NCI-H146 treated with DMSO at 0.1 percent for 48 hours (cell line): Measurements from ENCODE around the gene PADI1.
"Not testable (repeated sequence)": the region's sequence is repeated elsewhere in the genome, so short reads cannot be mapped to it uniquely, and the experiment has no call there.

Source experiments
- DNase-seq: peaks from one replicate; lab custom pipeline; 2025; ENCODE audit not compliant: unreplicated experiment; lab: John Stamatoyannopoulos, UW

Gene PADI1

DNA sequence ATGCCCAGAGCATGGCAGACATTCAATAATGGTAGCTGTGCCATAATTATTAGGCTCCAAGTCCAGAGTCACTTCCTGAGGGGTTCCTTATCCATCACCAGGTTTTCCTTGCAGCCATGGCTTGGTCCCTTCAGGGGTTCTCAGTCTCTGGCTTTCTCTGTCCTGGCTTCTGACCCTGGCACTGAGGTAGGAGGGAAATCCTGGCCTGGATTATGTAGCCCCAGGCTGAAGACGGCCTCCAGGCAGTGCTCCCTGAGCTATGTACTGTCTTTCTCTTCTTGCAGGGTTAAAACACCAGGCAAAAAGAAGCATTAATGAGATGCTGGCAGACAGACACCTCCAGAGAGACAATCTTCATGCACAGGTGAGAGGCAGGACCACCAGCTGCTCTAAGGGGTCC is 34.5 kb downstream of the PADI1 start:
- DNase-seq: peak; percentile 72

DNA sequence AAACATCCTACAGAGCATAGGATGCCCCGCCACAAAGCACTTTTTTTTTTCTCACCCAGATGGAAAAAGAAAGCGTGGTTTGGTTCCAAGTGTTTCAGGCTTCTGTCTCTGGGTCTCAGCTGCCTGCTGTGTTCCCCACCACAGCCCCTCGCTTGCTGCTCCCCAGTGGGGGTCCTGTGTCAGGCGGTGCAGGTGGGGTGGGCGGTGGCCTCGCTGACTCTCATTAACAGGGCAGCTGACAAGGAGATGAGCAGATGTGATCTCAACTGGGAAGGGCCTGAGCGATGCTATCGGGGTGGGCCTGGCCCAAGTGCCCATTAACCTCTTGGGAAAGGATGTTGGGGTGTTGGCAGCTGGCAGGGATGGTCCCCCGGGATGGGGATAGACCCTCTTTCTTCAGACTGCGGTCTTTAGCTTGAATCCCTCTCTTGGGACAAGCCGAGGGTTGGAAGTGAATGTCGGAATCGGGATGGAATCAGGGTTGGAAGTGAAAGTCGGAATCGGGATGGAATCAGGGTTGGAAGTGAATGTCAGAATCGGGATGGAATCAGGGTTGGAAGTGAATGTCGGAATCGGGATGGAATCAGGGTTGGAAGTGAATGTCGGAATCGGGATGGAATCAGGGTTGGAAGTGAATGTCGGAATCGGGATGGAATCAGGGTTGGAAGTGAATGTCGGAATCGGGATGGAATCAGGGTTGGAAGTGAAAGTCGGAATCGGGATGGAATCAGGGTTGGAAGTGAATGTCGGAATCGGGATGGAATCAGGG is 36.3 kb downstream of the PADI1 start:
- not testable (repeated sequence) for DNase-seq

DNA sequence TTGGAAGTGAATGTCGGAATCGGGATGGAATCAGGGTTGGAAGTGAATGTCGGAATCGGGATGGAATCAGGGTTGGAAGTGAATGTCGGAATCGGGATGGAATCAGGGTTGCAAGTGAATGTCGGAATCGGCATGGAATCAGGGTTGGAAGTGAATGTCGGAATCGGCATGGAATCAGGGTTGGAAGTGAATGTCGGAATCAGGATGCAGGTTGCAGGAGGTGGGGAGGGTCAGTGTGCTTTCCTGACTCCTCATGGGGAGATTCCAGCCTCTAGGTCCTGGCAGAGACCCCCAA is 36.8 kb downstream of the PADI1 start:
- not testable (repeated sequence) for DNase-seq

GRCh38 chr1:17243274-17243673 is 38.3 kb downstream of the PADI1 start:
- no peak for DNase-seq

DNA sequence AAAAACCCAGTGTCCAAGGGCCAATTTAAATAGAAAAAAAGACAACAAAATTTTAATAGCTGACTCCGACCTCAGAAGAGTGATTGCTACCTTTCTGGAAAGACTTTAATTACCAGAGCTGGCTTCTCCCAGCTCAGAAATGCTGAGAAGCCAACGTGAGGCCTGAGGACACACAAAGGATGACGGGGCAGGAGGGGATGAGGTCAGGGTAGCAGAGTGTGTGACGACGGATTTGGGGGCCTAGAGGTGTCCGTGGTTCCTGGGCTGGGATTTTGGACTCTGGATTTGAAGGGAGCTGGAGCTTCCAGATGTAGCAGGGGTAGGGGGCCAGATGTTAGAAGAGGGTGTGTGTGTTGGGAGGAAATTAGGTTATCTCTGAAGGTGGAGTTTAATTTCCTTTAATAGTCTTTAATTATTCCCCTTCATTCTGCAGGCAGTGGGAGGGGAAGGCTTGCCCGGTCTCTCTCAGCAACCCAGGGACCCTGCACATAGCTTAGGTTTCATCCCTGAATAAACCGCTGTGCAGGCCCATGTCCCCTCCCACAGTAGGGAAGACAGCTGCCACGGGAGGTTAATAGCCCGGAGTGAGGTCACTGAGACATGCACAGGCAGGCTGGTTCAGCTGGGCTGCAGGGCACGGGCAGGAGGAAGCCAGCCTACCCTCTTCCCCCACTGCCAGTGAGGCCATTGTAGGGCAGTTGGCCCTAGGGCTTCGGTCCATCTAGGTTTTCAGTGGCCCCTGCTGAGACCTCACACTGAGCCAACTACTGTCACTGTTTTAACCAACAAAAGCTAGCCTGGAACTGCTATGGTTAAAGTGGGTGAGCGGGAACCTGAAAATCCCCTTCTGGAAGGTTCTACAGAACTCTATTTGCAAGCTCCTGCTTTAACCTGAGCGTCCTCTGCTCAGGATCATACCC is 40.2 kb downstream of the PADI1 start:
- DNase-seq: peak; percentile 88

GRCh38 chr1:17245816-17246325 is 40.9 kb downstream of the PADI1 start:
- DNase-seq: no peak

DNA sequence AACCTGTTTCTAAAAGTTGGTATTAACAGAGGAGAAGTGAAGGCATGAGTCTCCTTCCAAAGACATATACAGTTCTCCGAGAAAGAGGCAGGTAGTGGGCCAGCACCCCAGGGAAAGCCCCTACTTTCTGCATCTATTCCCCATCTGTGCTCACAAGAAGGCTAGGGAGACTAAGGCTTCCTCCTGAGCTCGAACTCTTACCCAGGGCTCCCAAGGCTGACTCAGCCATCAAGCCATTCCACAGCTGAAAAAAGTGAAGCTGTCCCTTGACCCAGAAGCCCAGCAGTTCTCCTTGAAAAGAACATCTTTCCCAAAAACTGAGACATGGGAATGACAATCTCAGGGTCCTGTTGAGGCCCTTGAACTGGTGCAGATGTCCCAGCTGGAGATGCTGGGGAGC is 42.0 kb downstream of the PADI1 start:
- DNase-seq: no peak

DNA sequence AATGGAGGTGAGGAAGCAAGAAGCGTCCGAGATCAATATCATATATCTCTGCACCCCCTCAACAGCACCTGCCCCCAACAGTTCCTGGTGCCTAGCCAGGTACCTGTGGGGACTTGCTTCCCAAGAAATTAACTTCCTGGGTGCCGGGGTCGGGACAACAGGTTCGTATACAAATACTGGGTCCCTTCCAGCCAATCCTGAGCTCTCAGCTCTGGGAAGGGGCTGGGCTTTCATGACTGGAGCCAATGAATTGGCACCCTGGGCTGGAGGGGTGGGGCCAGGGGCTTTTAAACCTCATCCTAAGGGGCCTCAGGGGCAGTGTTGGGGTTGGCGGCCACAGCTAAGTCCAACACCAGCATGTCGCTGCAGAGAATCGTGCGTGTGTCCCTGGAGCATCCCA is 43.9 kb downstream of the PADI1 start, which contains the start of gene PADI3:
Gene PADI3, plus strand, starts transcription at position 318 of the 400 bp plus-strand sequence. Its CDS starts 40 bp downstream, at position 358.
- DNase-seq: no peak

DNA sequence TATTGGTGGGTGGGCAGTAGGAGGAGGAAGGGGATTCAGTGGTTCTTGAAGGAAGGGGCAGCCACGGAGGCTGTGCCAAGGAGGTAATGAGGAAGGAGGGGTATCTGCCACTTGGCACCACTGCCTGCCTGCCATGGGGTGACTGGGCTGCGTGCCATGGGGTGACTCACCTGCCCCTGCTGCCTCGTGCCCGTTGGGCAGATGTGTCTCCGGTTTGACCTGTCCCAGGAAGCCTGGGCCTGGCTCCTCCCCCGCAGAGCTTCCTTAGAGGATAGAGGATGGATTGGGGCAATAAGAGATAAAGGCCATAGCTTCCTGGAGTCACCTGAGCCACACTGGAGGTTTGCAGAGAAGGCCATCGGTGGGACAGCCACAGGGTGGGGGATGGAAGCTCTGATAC is 45.7 kb downstream of the PADI1 start:
- DNase-seq: no peak

GRCh38 chr1:17251246-17251645 is 46.3 kb downstream of the PADI1 start:
- DNase-seq: no peak

GRCh38 chr1:17251701-17252376 is 46.9 kb downstream of the PADI1 start:
- DNase-seq: no peak

- no peak for DNase-seq
These were observed 50.4 kb downstream of the PADI1 start for GRCh38 chr1:17255336-17255735.

GRCh38 chr1:17258116-17258757 is 53.3 kb downstream of the PADI1 start:
- DNase-seq: no peak

- DNase-seq: no peak
These were observed 53.8 kb downstream of the PADI1 start for GRCh38 chr1:17258758-17259130.

GRCh38 chr1:17259233-17259873 is 54.4 kb downstream of the PADI1 start:
- no peak for DNase-seq

DNA sequence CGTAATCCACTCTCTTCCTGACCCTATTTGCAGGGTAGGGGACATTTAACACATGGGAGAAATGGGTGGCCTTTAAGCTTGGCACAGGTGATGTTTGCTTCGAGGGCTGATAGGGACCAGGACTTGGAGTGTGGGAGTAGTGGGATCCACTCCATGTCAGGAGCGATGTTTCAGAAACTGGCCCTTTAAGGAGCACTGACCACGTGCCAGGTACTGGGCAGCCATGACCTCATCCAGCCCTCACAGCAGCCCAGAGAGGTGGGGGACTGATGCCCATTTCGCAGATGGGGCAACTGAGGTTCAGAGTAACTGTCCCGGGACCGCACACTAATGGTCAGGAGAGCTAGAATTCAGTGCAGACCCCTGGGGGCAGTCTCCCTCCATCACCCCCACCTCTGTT is 55.3 kb downstream of the PADI1 start:
- DNase-seq: no peak

DNA sequence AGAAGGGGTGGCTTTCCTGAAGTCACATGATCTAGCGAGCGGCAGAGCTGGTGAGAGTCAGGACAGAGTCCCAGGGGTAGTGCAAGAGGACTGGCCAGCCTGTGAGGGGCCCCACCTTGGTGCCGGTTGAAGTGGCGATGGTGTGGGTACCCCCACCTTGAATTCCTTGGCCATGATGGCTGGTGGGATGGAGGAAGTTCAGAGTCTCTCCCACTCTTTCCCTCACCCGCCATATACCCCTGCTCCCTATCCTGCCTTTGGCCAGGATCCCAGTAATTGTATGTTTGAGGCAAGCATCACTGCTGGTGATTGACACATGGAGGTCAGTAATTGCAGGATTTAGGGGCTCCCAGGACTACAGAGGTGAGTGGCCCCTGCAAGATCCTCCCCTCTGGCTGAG is 55.8 kb downstream of the PADI1 start:
- no peak for DNase-seq

DNA sequence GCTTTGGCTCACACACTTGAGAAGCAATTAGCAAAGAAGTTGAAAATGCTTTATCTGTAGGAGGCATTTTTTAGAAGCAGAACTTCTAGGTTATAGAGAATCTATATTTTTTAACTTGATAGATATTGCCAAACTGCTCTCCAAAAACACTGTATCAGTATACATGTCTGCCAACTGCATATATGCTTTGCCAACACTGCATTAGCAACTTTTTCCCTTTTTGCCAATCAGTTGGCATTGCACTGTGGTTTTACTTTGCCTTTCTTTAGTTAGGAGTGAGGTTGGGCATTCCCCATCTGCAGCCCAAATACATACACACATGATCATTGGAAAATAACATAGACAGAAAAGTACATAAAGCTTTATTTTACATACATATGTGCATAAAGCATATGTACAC is 59.0 kb downstream of the PADI1 start:
- no peak for DNase-seq

DNA sequence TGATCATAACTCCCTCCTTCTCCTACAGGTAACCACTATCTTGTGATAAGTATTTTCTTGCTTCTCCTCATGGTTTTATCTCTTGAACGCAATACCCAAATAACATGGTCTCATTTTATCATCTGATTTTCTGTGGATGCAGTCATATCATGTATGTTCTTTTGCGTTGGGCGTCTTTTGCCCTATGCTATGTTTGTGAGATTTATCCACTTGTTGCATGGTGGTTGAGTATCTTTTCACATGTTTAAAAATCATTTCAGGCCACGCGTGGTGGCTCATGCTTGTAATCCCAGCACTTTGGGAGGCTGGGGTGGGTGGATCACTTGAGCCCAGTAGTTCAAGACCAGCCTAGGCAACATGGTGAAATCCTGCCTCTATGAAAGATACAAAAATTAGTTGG is 59.5 kb downstream of the PADI1 start:
- DNase-seq: no peak

GRCh38 chr1:17265162-17265561 is 60.2 kb downstream of the PADI1 start:
- no peak for DNase-seq

DNA sequence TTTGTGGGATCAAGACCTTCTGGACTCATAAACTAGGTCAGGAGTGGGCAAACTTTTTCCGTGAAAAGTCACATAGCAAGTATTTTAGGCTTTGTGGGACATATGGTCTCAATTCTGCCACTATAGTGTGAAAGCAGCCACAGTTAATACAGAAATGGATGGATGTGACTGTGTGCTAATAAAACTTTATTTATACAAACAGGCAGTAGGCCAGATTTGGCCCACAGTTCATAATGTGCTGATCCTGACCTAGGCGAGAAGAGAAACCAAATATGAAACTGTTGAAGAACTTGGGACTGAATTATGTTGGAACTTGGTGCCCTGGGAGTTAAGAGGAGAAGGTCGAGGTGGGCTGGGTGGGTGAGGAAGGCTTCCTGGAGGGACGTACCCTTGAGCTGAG is 61.0 kb downstream of the PADI1 start:
- no peak for DNase-seq
